22Rv1 (cell line): ENCODE data around the gene CTNND2.

Experiments
- H3K27ac ChIP-seq: fragments of 450-650 bp; 2 replicates; pipeline ENCODE4 v1.5.1; 2017
- ZFX ChIP-seq: fragments of 450-650 bp; IDR thresholded peaks from 2 replicates; pipeline ENCODE4 v1.6.1; 2017; ENCODE audit warnings: antibody characterized with exemption, borderline replicate concordance
- TF ChIP-seq, protein P1 (sequence below): fragments of 450-650 bp; IDR thresholded peaks from 2 replicates; pipeline ENCODE4 v1.5.1; 2017; ENCODE audit warnings: mild to moderate bottlenecking

The CTNND2 gene

DNA sequence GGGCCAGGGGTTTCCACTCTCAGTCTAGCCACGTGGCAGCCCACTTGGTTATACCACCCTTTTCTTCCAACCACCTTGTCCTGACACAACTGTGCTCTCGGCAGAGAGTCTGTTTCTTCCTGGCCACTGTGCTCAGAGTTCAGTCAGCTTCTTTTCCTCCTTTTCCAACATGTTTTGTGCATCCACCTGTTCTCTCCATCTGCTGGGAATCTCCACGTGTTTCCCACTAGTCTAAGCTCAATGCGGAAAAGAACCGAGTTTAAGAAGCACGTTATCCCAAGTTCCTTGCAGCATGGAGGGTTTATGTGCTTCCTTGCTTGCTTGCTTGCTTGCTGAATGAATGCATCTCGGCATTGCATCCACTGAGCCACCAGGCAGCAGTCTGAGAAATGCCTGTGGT is 599.6 kb downstream of the CTNND2 start:
- TF ChIP-seq ZFX: no peak
- TF ChIP-seq, protein P1, sequence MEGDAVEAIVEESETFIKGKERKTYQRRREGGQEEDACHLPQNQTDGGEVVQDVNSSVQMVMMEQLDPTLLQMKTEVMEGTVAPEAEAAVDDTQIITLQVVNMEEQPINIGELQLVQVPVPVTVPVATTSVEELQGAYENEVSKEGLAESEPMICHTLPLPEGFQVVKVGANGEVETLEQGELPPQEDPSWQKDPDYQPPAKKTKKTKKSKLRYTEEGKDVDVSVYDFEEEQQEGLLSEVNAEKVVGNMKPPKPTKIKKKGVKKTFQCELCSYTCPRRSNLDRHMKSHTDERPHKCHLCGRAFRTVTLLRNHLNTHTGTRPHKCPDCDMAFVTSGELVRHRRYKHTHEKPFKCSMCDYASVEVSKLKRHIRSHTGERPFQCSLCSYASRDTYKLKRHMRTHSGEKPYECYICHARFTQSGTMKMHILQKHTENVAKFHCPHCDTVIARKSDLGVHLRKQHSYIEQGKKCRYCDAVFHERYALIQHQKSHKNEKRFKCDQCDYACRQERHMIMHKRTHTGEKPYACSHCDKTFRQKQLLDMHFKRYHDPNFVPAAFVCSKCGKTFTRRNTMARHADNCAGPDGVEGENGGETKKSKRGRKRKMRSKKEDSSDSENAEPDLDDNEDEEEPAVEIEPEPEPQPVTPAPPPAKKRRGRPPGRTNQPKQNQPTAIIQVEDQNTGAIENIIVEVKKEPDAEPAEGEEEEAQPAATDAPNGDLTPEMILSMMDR: no peak
- H3K27ac ChIP-seq: no peak overlapping the region

DNA sequence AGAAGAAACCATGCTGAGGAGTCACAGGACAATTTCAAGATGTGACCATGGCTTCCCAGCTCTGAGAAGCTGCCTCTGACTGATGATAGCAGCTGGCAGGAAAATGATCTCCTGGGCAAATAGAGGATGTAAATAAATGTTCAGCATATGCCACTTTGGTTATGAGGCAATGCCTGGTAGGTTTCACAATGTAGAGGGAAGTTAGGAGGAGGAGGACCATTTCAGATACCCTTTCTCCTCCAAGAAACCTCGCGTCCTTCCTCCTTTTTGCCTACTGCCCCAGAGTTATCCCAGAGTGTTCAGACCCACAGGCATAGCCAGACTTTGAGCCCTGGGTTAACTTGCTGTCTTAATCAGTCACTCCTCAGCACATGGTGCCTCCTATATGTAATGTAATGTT is 601.6 kb downstream of the CTNND2 start:
- no peak overlapping the region for H3K27ac ChIP-seq

DNA sequence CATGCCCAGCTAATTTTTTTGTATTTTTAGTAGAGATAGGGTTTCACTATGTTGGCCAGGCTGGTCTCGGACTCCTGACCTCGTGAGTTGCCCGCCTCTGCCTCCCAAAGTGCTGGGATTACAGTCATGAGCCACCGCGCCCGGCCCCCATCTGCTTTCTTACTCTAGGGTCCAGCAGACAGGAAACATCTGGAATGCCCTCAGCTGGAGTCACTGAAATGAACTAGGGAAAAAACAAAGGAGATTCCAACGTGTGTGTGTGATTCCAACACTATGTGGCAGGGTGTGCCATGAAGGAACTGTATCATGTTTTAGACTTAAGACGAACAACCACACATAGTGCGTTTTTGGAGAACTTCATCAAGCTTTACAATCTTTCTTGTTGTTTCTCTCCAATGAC is 603.1 kb downstream of the CTNND2 start:
- no peak overlapping the region for H3K27ac ChIP-seq
- TF ChIP-seq, protein P1: no peak
- TF ChIP-seq ZFX: no peak

More for the DNA sequence above, 601.6 kb downstream of the CTNND2 start:
- TF ChIP-seq, protein P1: no peak
- TF ChIP-seq ZFX: no peak

DNA sequence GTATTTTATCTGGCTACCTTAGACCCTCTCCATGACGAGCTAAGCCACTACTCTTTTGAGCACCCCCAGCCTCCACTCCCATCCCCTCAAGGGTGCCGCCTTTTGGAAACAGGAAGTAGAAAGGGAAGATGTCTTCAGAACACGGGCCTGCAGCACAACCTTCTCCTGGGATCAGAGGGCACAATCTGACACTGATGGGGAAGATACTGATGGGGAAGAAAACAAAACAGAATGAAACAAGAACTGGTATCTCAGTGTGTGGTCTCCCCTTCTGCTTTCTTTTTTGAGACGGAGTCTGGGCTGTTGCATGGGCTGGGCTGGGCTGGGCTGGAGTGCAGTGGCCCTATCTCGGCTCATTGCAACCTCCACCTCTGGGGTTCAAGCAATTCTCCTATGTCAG is 603.5 kb downstream of the CTNND2 start:
- H3K27ac ChIP-seq: no peak overlapping the region
- TF ChIP-seq, protein P1: no peak
- TF ChIP-seq ZFX: no peak

DNA sequence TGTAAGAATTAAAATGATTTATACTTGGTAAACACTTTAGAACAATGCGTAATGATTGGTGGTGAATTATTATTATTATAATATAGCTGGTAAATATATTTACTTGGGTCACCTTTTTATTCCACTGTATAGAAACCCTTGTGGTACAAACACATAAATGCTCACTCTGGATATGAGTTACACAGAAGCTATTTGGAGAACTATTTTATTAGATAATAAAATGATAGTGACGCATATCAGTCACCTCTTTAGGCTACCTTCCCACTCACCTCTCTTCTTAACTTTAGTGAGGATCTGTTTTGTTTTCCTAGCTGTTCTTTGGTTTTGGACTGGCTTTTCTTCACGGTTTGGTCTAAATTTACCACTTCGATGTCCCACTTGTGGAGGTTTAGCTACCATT is 605.4 kb downstream of the CTNND2 start:
- H3K27ac ChIP-seq: no peak overlapping the region
- no peak for TF ChIP-seq ZFX
- TF ChIP-seq, protein P1: no peak

DNA sequence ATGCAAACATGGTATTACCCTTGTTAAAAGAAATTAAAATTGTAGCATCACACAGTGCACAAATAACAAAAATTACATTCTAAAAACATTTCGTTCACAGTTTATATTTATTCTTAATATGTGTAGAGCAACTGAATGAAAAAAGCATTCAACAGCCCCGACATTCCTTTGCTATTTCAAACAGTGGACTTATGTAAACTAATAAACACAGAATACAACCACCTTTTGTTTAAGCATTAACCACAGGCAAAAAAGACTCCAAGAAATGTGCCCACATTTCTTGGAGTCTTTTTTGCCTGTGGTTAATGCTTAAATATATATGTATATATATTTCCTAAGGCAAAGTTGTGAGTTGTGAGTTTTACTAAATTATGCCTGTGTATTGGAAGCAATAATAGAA is 610.7 kb downstream of the CTNND2 start:
- TF ChIP-seq, protein P1: no peak
- no peak for TF ChIP-seq ZFX

DNA sequence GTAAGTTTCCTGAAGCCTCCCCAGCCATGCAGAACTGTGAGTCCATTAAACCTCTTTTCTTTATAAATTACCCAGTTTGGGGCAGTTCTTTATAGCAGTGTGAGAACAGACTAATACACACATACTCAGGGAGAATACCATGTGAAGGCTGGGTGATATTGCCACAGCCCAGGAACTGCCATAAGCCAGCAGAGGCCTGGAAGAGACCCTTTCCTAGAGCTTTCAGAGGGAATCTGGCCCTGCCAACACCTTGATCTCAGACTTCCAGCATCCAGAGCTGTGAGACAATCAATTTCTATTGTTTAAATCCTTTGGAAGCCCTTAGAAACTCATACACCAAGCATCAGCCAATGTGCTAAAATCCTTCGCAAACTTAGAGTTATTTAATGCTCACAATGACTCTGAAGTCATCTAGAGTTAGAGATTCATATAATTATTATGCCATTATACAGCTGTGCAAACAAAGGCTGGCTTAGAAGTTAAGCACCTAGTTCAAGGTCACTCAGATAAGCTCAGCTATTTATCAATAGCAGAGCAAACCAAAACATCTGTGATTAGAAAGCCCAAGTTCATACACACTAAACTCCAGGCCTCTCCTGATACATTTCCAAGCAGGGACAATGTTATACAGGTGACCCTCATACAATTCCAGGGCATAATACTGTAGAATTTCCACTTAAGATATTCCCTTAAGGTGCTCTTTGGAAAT is 611.4 kb downstream of the CTNND2 start:
- peak overlapping the region; percentile 24 for H3K27ac ChIP-seq
- TF ChIP-seq, protein P1: no peak
- TF ChIP-seq ZFX: no peak

More for the DNA sequence above, 610.7 kb downstream of the CTNND2 start:
- peak overlapping the region; percentile 24 for H3K27ac ChIP-seq
